Measurements from ENCODE around the gene FAM162B. TPM values are rescaled to one million over a fixed set of nuclear protein-coding genes. Genes with fewer than 3 reads are reported as not detected.
"Not testable (repeated sequence)": the region's sequence is repeated elsewhere in the genome, so short reads cannot be mapped to it uniquely, and the experiment has no call there.

FAM162B gene
- total and polyA plus RNA-seq, 4 donors, result 3.9 to 64.4 (median 4.9) TPM

DNA sequence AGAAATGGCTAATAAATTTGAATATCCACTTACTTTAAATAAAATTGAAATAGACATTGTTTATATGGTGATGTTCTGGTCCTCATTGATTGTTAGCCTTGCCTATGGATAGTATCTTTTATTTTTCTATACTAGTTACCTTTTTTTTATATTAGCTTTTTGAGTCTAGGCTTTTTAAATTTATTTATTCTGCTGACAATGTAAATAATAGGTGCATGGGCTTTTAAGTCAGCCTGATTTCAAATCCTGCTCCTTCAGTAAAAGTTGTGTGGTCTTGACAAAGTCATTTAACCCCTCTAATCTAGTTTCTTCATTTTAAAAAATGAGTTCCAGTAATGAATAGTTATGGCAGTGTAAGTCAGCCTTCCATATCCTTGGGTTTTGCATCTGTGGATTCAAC lies 38.6 kb downstream of the FAM162B start:
- Histone ChIP-seq H3K27ac (ENCODE audit: low read depth in 1 of 2, low read length in 1 of 2) (no peak overlapping the region), H3K4me1 (ENCODE audit: control insufficient read depth in 5 of 5, insufficient read depth in 5 of 5, low read length in 5 of 5) (no peaks in the 10 kb centered on the region), H3K27me3 (ENCODE audit: control insufficient read depth in 3 of 3, insufficient read depth in 3 of 3, low read length in 2 of 3) (no peaks in the 10 kb centered on the region), H3K36me3 (ENCODE audit: control insufficient read depth in 4 of 4, insufficient read depth in 4 of 4, low read length in 4 of 4) (peaks cover 5 to 31% (median 20%) of the 10 kb centered on the region in 4 donors), H3K9ac (ENCODE audit: insufficient read depth in 1 of 2, low read length in 2 of 2) (no peak overlapping the region), H3K9me3 (ENCODE audit: control insufficient read depth in 4 of 4, insufficient read depth in 3 of 4, low read length in 3 of 4) (no peaks in the 10 kb centered on the region), H3K4me3 (no peak overlapping the region)
- TF ChIP-seq, protein P1, sequence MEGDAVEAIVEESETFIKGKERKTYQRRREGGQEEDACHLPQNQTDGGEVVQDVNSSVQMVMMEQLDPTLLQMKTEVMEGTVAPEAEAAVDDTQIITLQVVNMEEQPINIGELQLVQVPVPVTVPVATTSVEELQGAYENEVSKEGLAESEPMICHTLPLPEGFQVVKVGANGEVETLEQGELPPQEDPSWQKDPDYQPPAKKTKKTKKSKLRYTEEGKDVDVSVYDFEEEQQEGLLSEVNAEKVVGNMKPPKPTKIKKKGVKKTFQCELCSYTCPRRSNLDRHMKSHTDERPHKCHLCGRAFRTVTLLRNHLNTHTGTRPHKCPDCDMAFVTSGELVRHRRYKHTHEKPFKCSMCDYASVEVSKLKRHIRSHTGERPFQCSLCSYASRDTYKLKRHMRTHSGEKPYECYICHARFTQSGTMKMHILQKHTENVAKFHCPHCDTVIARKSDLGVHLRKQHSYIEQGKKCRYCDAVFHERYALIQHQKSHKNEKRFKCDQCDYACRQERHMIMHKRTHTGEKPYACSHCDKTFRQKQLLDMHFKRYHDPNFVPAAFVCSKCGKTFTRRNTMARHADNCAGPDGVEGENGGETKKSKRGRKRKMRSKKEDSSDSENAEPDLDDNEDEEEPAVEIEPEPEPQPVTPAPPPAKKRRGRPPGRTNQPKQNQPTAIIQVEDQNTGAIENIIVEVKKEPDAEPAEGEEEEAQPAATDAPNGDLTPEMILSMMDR (IDR thresholded peaks at IDR 0.05; ENCODE audit: control extremely low read depth, extremely low read depth), result no peak
- ATAC-seq (ENCODE audit: insufficient read depth, low FRiP score) (no peak), DNase-seq (no peak)

DNA sequence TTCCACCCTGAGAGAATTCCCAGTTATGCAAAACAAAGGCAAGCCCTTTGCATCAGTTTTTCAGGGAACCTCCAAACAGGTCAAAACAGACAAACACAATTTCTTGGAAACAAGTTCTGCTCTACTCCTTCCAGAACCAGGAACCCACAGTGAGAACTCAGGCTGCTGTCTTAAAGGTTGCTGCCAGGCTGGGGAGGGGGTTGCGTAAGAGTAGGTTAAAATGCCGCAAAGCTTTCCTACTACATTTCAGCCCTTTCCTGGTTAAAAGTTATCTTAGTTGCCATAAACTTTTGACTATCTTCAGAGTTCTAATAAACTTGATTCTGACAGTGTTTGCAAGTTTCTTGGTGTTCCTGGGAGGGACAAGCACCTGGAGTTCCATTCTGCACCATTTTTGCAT lies 50.8 kb downstream of the FAM162B start:
- no peak overlapping the region for H3K9ac ChIP-seq (ENCODE audit: insufficient read depth in 1 of 2, low read length in 2 of 2)
- WGBS, 2 donors, result 63 to 89% methylated on average over 2 of the region's 2 CpGs
- DNase-seq, result no peak
- ATAC-seq (ENCODE audit: insufficient read depth, low FRiP score), result no peak
- H3K9me3 ChIP-seq (ENCODE audit: control insufficient read depth in 4 of 4, insufficient read depth in 3 of 4, low read length in 3 of 4), result peaks cover 0 to 10% (median 2%) of the 10 kb centered on the region in 4 donors
- H3K36me3 ChIP-seq (ENCODE audit: control insufficient read depth in 4 of 4, insufficient read depth in 4 of 4, low read length in 4 of 4), result peaks cover 15 to 60% (median 36%) of the 10 kb centered on the region in 4 donors
- H3K4me3 ChIP-seq, result no peak overlapping the region
- no peak overlapping the region for H3K27ac ChIP-seq (ENCODE audit: low read depth in 1 of 2, low read length in 1 of 2)
- peaks cover 0 to 3% (median 0%) of the 10 kb centered on the region in 5 donors for H3K4me1 ChIP-seq (ENCODE audit: control insufficient read depth in 5 of 5, insufficient read depth in 5 of 5, low read length in 5 of 5)
- TF ChIP-seq, protein P1 (IDR thresholded peaks at IDR 0.05; ENCODE audit: control extremely low read depth, extremely low read depth), result no peak
- no peaks in the 10 kb centered on the region for H3K27me3 ChIP-seq (ENCODE audit: control insufficient read depth in 3 of 3, insufficient read depth in 3 of 3, low read length in 2 of 3)

DNA sequence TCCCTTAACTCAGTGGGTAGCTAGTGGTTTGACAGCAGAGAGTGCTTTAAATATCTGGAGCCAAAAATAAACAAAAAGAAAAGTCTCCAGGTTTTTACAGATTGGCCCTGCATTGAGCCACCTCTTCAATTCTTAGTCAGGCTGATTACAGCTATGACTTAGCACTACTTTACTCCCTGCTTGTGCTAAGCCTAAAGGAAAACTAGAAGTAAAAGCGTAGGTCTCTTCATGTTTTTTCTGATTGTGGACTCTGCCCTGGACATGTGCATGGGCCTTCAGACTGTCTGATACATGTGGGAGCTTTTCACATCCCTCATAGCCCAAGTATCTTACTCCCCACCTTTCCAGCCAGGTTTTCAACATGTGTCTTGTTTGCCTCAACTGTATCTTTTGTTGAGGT lies 51.2 kb downstream of the FAM162B start:
- peaks cover 12 to 56% (median 34%) of the 10 kb centered on the region in 4 donors for H3K36me3 ChIP-seq (ENCODE audit: control insufficient read depth in 4 of 4, insufficient read depth in 4 of 4, low read length in 4 of 4)
- H3K27ac ChIP-seq (ENCODE audit: low read depth in 1 of 2, low read length in 1 of 2), result no peak overlapping the region
- H3K27me3 ChIP-seq (ENCODE audit: control insufficient read depth in 3 of 3, insufficient read depth in 3 of 3, low read length in 2 of 3), result no peaks in the 10 kb centered on the region
- DNase-seq (no peak), ATAC-seq (ENCODE audit: insufficient read depth, low FRiP score) (no peak)
- no peak overlapping the region for H3K9ac ChIP-seq (ENCODE audit: insufficient read depth in 1 of 2, low read length in 2 of 2)
- H3K4me1 ChIP-seq (ENCODE audit: control insufficient read depth in 5 of 5, insufficient read depth in 5 of 5, low read length in 5 of 5), result peaks cover 0 to 3% (median 0%) of the 10 kb centered on the region in 5 donors
- peaks cover 0 to 10% (median 2%) of the 10 kb centered on the region in 4 donors for H3K9me3 ChIP-seq (ENCODE audit: control insufficient read depth in 4 of 4, insufficient read depth in 3 of 4, low read length in 3 of 4)
- H3K4me3 ChIP-seq, result no peak overlapping the region
- TF ChIP-seq, protein P1 (IDR thresholded peaks at IDR 0.05; ENCODE audit: control extremely low read depth, extremely low read depth), result no peak
- WGBS, 2 donors, result 96 to 97% methylated on average over 1 of the region's 1 CpG

DNA sequence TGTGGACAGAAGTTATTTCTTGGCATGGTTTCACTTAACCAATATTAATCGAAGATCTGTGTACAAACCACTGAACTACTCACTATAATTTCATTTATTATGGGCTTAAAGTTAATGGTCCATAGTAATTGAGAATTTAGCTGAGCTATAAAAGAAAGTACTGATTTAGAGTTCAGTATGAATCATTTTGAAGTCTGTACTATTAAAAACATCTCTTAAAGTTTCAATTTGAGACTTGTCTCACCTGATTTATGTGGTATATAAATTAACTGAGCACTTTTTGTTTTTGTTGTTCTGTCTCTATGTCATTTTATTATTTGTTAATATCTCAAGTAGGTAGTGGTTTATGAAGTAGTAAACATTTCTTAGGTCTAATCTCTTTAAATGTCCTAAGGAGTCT lies 59.6 kb downstream of the FAM162B start:
- ATAC-seq (ENCODE audit: insufficient read depth, low FRiP score), result no peak
- Histone ChIP-seq H3K27me3 (ENCODE audit: control insufficient read depth in 3 of 3, insufficient read depth in 3 of 3, low read length in 2 of 3) (no peaks in the 10 kb centered on the region), H3K36me3 (ENCODE audit: control insufficient read depth in 4 of 4, insufficient read depth in 4 of 4, low read length in 4 of 4) (peaks cover 0 to 27% (median 11%) of the 10 kb centered on the region in 4 donors), H3K9me3 (ENCODE audit: control insufficient read depth in 4 of 4, insufficient read depth in 3 of 4, low read length in 3 of 4) (no peaks in the 10 kb centered on the region), H3K27ac (ENCODE audit: low read depth in 1 of 2, low read length in 1 of 2) (no peak overlapping the region), H3K4me3 (no peak overlapping the region), H3K9ac (ENCODE audit: insufficient read depth in 1 of 2, low read length in 2 of 2) (no peak overlapping the region), H3K4me1 (ENCODE audit: control insufficient read depth in 5 of 5, insufficient read depth in 5 of 5, low read length in 5 of 5) (no peaks in the 10 kb centered on the region)
- TF ChIP-seq, protein P1 (IDR thresholded peaks at IDR 0.05; ENCODE audit: control extremely low read depth, extremely low read depth), result no peak
- WGBS, 2 donors, result 80 to 95% methylated on average over 1 of the region's 1 CpG
- no peak for DNase-seq

DNA sequence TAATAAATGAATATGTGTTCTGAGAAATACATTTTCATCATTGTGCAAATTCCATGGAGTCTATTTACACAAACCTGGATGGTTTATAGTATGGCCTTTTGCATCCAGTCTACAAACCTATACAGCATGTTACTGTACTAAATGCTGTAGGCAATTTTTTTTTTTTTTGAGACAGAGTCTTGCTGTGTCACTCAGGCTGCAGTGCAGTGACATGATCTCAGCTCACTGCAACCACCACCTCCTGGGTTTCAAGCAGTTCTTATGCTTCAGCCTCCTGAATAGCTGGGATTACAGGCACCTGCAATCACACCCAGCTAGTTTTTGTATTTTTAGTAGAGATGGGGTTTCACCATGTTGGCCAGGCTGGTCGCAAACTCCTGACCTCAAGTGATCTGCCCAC lies 61.6 kb downstream of the FAM162B start:
- peaks cover 6 to 36% (median 14%) of the 10 kb centered on the region in 4 donors for H3K36me3 ChIP-seq (ENCODE audit: control insufficient read depth in 4 of 4, insufficient read depth in 4 of 4, low read length in 4 of 4)
- H3K4me3 ChIP-seq; H3K27me3 ChIP-seq (ENCODE audit: control insufficient read depth in 3 of 3, insufficient read depth in 3 of 3, low read length in 2 of 3); DNase-seq; H3K4me1 ChIP-seq (ENCODE audit: control insufficient read depth in 5 of 5, insufficient read depth in 5 of 5, low read length in 5 of 5); H3K9ac ChIP-seq (ENCODE audit: insufficient read depth in 1 of 2, low read length in 2 of 2); H3K9me3 ChIP-seq (ENCODE audit: control insufficient read depth in 4 of 4, insufficient read depth in 3 of 4, low read length in 3 of 4); ATAC-seq (ENCODE audit: insufficient read depth, low FRiP score); H3K27ac ChIP-seq (ENCODE audit: low read depth in 1 of 2, low read length in 1 of 2): not testable (repeated sequence)
- 100% methylated on average over 1 of the region's 1 CpG for WGBS, 2 donors

Measured in lung (tissue), 12 donors.